Body of pancreas (tissue), 4 donors: ENCODE data around the gene SPARCL1. TPM values are rescaled to one million over a fixed set of nuclear protein-coding genes. Genes with fewer than 3 reads are reported as not detected.

Source experiments
- ATAC-seq: fragments of 150-250 bp; one replicate; pipeline ENCODE4 v1.9.1; 2016
- DNase-seq, 4 donors: peaks; one replicate each; pipeline ENCODE4 v3.0.0-alpha.2; 2019
- H3K27ac ChIP-seq, 4 donors: fragments of 200-600 bp; sonication (generic); 1 replicate in 3 of 4; 2 replicates in 1 of 4; pipeline versions ENCODE4 v1.5.1 to v1.6.1; 2016 to 2019; ENCODE audit warnings: mild to moderate bottlenecking in 1 of 4, mixed read lengths in 1 of 4, moderate library complexity in 1 of 4
- H3K27me3 ChIP-seq, 2 donors: fragments of 200-600 bp; sonication (generic); one replicate each; pipeline ENCODE4 v1.6.0; 2016; ENCODE audit warnings: mild to moderate bottlenecking in 1 of 2
- H3K36me3 ChIP-seq, 2 donors: fragments of 200-600 bp; sonication (generic); replicated peaks in 1 of 2; 2 replicates each; pipeline ENCODE4 v1.5.1; 2016; ENCODE audit warnings: low read depth in 2 of 2; ENCODE audit not compliant: insufficient read depth in 1 of 2
- H3K4me1 ChIP-seq: fragments of 200-600 bp; sonication (generic); one replicate; pipeline ENCODE4 v1.6.0; 2016
- H3K4me3 ChIP-seq, 2 donors: fragments of 200-600 bp; sonication (generic); 1 replicate in 1 of 2; 2 replicates in 1 of 2; pipeline ENCODE4 v1.5.1; 2016 to 2019
- H3K9me3 ChIP-seq, 3 donors: fragments of 200-600 bp; sonication (generic); 1 replicate in 2 of 3; 2 replicates in 1 of 3; pipeline ENCODE4 v1.5.1; 2016
- POLR2A ChIP-seq, 3 donors: fragments of 450-650 bp; IDR thresholded peaks; one replicate each; pipeline ENCODE4 v1.6.1; 2016; ENCODE audit warnings: antibody characterized with exemption in 3 of 3, mild to moderate bottlenecking in 2 of 3
- WGBS, 2 donors: methylation state at CpG; one replicate each; pipeline ENCODE4 v1.1.5; 2017; 5-methylcytosine and 5-hydroxymethylcytosine counted together
- intact Hi-C: fragments of 100-400 bp; cut with DNase I; formaldehyde crosslinking; loops from one replicate; pipeline ENCODE4 v1.15.1; 2023
- total RNA-seq, 2 donors: library from RNA; depleted of rRNA; stranded (reverse); fragments of >200 nt; gene quantifications; one replicate each; pipeline ENCODE4 v1.1.0, GENCODE V29; 2016
- TF ChIP-seq, protein P1 (sequence below), 7 experiments: fragments of 450-650 bp in 4 of 7; fragments of 200-600 bp in 3 of 7; sonication (generic) in 3 of 7; IDR thresholded peaks; one replicate each; pipeline ENCODE4 v1.5.1; 2016 to 2019; ENCODE audit warnings: antibody characterized with exemption in 7 of 7

Gene SPARCL1
- total RNA-seq, 2 donors from 2014 or later: 137 to 141 TPM

DNA sequence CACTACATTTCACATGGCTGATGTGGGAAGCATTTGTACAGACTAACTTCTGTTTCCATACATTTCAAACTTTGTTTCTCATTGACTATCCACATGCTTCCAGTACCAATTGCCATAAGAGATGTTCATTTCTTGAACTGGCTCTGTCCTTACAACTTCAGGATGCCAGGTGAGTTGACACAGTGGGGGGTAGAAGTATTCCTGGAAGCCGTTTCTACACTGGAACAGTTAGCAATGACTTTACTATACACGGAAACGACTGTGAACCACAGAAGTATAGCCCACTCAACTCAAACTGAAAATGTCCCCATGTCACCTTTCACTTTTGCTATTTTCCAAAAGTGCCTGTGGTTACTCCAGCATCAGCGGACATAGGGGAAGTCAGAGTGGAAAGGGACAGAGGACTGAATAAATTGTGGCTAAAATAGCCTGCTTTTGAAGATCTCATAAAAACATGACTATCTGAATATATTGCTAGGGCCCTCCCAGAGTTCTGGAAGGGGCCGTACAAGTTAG, 41.2 kb upstream of the SPARCL1 start:
- intact Hi-C loops: no loop called here
- WGBS, 2 donors: 72 to 81% methylated on average over 5 of the region's 5 CpGs
- Histone ChIP-seq H3K9me3 (no peaks in the 10 kb centered on the region), H3K27me3 (no peaks in the 10 kb centered on the region), H3K27ac (no peak overlapping the region), H3K4me3 (no peak overlapping the region), H3K36me3 (no peaks in the 10 kb centered on the region), H3K4me1 (no peaks in the 10 kb centered on the region)
- TF ChIP-seq, protein P1, sequence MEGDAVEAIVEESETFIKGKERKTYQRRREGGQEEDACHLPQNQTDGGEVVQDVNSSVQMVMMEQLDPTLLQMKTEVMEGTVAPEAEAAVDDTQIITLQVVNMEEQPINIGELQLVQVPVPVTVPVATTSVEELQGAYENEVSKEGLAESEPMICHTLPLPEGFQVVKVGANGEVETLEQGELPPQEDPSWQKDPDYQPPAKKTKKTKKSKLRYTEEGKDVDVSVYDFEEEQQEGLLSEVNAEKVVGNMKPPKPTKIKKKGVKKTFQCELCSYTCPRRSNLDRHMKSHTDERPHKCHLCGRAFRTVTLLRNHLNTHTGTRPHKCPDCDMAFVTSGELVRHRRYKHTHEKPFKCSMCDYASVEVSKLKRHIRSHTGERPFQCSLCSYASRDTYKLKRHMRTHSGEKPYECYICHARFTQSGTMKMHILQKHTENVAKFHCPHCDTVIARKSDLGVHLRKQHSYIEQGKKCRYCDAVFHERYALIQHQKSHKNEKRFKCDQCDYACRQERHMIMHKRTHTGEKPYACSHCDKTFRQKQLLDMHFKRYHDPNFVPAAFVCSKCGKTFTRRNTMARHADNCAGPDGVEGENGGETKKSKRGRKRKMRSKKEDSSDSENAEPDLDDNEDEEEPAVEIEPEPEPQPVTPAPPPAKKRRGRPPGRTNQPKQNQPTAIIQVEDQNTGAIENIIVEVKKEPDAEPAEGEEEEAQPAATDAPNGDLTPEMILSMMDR (IDR thresholded peaks at IDR 0.05): no peak
- no peak for TF ChIP-seq POLR2A (IDR thresholded peaks at IDR 0.05)
- DNase-seq (no peak), ATAC-seq (no peak)

DNA sequence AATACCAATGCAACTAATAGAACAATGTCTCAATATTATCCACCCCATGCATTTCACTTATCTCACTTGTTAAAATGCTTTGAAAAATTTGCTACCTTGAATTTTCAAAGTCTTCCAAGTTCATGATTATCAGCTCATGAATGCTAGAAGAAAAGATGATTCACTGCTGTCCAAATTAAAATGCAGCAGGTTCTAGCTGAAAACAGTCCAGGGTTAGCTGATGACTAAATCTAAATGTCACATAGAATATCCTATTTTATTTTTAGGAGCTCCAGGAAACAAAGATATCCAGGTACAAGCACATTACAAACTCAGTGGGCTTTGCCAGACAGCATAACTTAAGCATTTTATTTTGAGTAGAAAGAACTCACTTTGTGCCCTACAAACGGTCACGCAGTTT, 38.0 kb upstream of the SPARCL1 start:
- ATAC-seq (no peak), DNase-seq (no peak)
- Histone ChIP-seq H3K27me3 (no peaks in the 10 kb centered on the region), H3K9me3 (no peaks in the 10 kb centered on the region), H3K4me1 (no peaks in the 10 kb centered on the region), H3K36me3 (no peaks in the 10 kb centered on the region), H3K4me3 (no peak overlapping the region), H3K27ac (no peak overlapping the region)
- TF ChIP-seq, protein P1 (IDR thresholded peaks at IDR 0.05): no peak
- no peak for TF ChIP-seq POLR2A (IDR thresholded peaks at IDR 0.05)
- 77 to 80% methylated on average over 2 of the region's 2 CpGs for WGBS, 2 donors
- intact Hi-C loops: no loop called here

DNA sequence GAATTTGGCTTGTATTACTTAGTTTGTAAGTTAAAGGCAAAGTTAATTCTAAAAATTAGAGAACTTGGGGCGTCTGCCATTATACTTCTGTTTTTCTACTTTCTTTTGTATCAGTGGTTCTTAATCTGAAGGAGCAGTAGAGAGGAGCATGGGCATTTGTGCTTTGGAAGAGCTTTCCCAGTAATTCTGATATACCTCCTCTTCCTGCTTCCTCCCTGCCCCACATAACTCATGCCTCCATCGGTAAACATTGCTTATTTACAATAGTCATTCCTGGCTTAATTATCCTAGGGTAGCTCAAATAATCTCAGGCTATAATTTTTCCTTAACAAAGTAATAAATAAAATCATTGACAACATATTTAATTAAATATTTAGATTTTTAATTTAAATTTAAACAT, 37.1 kb upstream of the SPARCL1 start:
- TF ChIP-seq, protein P1 (IDR thresholded peaks at IDR 0.05): no peak
- TF ChIP-seq POLR2A (IDR thresholded peaks at IDR 0.05): no peak
- no peak for DNase-seq
- WGBS, 2 donors: 21 to 30% methylated on average over 2 of the region's 2 CpGs
- H3K4me1 ChIP-seq: no peaks in the 10 kb centered on the region
- H3K36me3 ChIP-seq: no peaks in the 10 kb centered on the region
- intact Hi-C loops: no loop called here
- H3K27ac ChIP-seq: no peak overlapping the region
- no peak for ATAC-seq
- H3K27me3 ChIP-seq: no peaks in the 10 kb centered on the region
- no peaks in the 10 kb centered on the region for H3K9me3 ChIP-seq
- H3K4me3 ChIP-seq: no peak overlapping the region

GRCh38 chr4:87565746-87566145, 36.6 kb upstream of the SPARCL1 start:
- 57 to 63% methylated on average over 4 of the region's 4 CpGs for WGBS, 2 donors
- H3K9me3 ChIP-seq: no peaks in the 10 kb centered on the region
- no peaks in the 10 kb centered on the region for H3K4me1 ChIP-seq
- no peak overlapping the region for H3K4me3 ChIP-seq
- no peak for DNase-seq
- intact Hi-C loops: no loop called here
- no peaks in the 10 kb centered on the region for H3K36me3 ChIP-seq
- H3K27ac ChIP-seq: no peak overlapping the region
- no peak for ATAC-seq
- TF ChIP-seq, protein P1 (IDR thresholded peaks at IDR 0.05): no peak
- no peaks in the 10 kb centered on the region for H3K27me3 ChIP-seq

DNA sequence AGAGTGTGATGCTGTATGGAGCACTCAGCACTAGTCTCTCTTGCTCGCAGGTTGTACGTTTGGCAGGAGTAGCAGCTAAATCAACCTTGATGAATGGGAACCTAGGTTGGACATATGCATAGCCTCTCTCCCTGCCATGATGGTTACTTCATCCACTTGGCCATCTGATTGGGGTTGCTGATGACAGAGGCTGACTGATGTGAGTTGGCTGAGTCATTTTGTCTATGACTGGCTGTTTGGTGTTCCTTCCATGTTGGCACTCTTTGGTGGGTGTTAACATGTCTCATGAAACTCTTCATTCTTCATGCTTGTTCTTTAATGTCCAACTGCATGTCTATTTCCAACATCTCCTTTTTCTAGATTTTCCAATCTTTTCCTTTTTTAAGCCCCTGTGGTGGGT, 31.6 kb upstream of the SPARCL1 start:
- no peaks in the 10 kb centered on the region for H3K36me3 ChIP-seq
- no peak for DNase-seq
- no peaks in the 10 kb centered on the region for H3K4me1 ChIP-seq
- no peak overlapping the region for H3K4me3 ChIP-seq
- intact Hi-C loops: no loop called here
- H3K27me3 ChIP-seq: no peaks in the 10 kb centered on the region
- TF ChIP-seq, protein P1 (IDR thresholded peaks at IDR 0.05): no peak
- TF ChIP-seq POLR2A (IDR thresholded peaks at IDR 0.05): no peak
- ATAC-seq: no peak
- WGBS, 2 donors: 86 to 94% methylated on average over 2 of the region's 2 CpGs
- no peak overlapping the region for H3K27ac ChIP-seq
- H3K9me3 ChIP-seq: no peaks in the 10 kb centered on the region
